ENCODE data around the gene FAM227B.

DNA sequence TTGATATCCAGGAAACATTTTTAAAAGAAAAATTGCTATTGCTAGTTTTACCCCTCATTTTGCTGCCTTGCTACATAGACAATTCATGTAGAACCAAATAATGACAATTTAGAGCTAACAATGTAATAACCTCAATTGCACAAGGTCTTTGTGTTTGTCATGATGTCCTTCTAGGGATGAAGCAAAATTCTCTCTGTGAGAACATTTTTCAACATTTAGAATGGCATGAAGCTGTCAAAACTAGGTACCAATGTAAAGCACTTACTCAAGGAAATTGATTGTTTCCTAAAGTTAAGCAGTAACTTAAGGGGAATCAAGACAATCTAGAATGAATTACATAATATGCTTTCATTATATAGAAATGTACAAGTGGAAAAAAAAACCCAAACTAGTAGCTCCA lies 205.5 kb downstream of the FAM227B start:
- TF ChIP-seq POLR2A (IDR thresholded peaks at IDR 0.05) = no peak
- TF ChIP-seq, protein P1, sequence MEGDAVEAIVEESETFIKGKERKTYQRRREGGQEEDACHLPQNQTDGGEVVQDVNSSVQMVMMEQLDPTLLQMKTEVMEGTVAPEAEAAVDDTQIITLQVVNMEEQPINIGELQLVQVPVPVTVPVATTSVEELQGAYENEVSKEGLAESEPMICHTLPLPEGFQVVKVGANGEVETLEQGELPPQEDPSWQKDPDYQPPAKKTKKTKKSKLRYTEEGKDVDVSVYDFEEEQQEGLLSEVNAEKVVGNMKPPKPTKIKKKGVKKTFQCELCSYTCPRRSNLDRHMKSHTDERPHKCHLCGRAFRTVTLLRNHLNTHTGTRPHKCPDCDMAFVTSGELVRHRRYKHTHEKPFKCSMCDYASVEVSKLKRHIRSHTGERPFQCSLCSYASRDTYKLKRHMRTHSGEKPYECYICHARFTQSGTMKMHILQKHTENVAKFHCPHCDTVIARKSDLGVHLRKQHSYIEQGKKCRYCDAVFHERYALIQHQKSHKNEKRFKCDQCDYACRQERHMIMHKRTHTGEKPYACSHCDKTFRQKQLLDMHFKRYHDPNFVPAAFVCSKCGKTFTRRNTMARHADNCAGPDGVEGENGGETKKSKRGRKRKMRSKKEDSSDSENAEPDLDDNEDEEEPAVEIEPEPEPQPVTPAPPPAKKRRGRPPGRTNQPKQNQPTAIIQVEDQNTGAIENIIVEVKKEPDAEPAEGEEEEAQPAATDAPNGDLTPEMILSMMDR (IDR thresholded peaks at IDR 0.05) = no peak

All from testis (tissue), 2 donors.